OCI-LY3 (cell line): Measurements from ENCODE around the gene TWIST2.

Source experiments
- H2AFZ ChIP-seq: fragments of 200-600, 300-600 bp; shearing (Covaris generic); 2 replicates; pipeline ENCODE4 v1.6.0; 2014; ENCODE audit warnings: antibody characterized with exemption, low read depth, low read length
- H3K27ac ChIP-seq: fragments of 200-600, 300-600 bp; sonication (generic); 2 replicates; pipeline ENCODE4 v1.5.1; 2014; ENCODE audit warnings: mild to moderate bottlenecking, low read length, moderate library complexity, mixed read lengths
- H3K27me3 ChIP-seq: fragments of 200-600, 300-600 bp; sonication (generic); 2 replicates; pipeline ENCODE4 v1.6.1; 2014; ENCODE audit warnings: low read depth, low read length, mixed read lengths
- H3K36me3 ChIP-seq: fragments of 200-600, 300-600 bp; sonication (generic); replicated peaks from 2 replicates; pipeline ENCODE3; 2014; ENCODE audit warnings: low read depth, low read length, mixed read lengths
- H3K4me1 ChIP-seq: fragments of 300-600, 200-600 bp; sonication (generic); 2 replicates; pipeline ENCODE4 v1.6.1; 2014; ENCODE audit warnings: low read length, mixed read lengths
- H3K4me2 ChIP-seq: fragments of 200-600, 300-600 bp; sonication (generic); 2 replicates; pipeline ENCODE4 v1.6.1; 2014; ENCODE audit warnings: low read length, mixed read lengths
- H3K4me3 ChIP-seq: fragments of 300-600, 200-600 bp; sonication (generic); 2 replicates; pipeline ENCODE4 v1.5.1; 2014; ENCODE audit warnings: antibody characterized with exemption, mild to moderate bottlenecking, low read length, moderate library complexity
- H3K79me2 ChIP-seq: fragments of 300-600, 200-600 bp; shearing (Covaris generic); 2 replicates; pipeline ENCODE4 v1.6.1; 2014; ENCODE audit warnings: mild to moderate bottlenecking, low read length, mixed read lengths
- H3K9ac ChIP-seq: fragments of 300-600, 200-600 bp; shearing (Covaris generic); 2 replicates; pipeline ENCODE4 v1.6.0; 2014; ENCODE audit warnings: mild to moderate bottlenecking, low read length, moderate library complexity
- H3K9me3 ChIP-seq: fragments of 200-600, 300-600 bp; shearing (Covaris generic); 2 replicates; pipeline ENCODE4 v1.6.1; 2014; ENCODE audit warnings: low read length, mixed read lengths; ENCODE audit not compliant: insufficient read depth
- H4K20me1 ChIP-seq: fragments of 200-600, 300-600 bp; sonication (generic); 2 replicates; pipeline ENCODE4 v1.6.1; 2016; ENCODE audit warnings: low read length, mixed read lengths; ENCODE audit not compliant: insufficient read depth
- CTCF ChIP-seq: fragments of 200-600, 300-600 bp; sonication (generic); IDR thresholded peaks from 2 replicates; pipeline ENCODE4 v1.5.1; 2014; ENCODE audit warnings: antibody characterized with exemption, low read length, low read depth
- EZH2phosphoT487 ChIP-seq: fragments of 200-600 bp; shearing (Covaris generic); IDR thresholded peaks from 2 replicates; pipeline ENCODE4 v1.6.1; 2018; ENCODE audit warnings: antibody characterized with exemption, mixed run types, low read depth

The TWIST2 gene

GRCh38 chr2:238859636-238860347 is 11.9 kb downstream of the TWIST2 start:
- H3K4me2 ChIP-seq = no peak overlapping the region
- H4K20me1 ChIP-seq = no peaks in the 10 kb centered on the region
- no peak overlapping the region for H3K4me3 ChIP-seq
- H3K27me3 ChIP-seq = no peaks in the 10 kb centered on the region; the same call in 1 of the 2 replicates
- H3K79me2 ChIP-seq = no peaks in the 10 kb centered on the region
- no peak overlapping the region for H2AFZ ChIP-seq
- H3K36me3 ChIP-seq = no peaks in the 10 kb centered on the region
- no peaks in the 10 kb centered on the region for H3K9me3 ChIP-seq
- TF ChIP-seq CTCF (no peak), EZH2phosphoT487 (no peak)
- no peak overlapping the region for H3K27ac ChIP-seq
- H3K9ac ChIP-seq = no peak overlapping the region
- peaks cover 9% of the 10 kb centered on the region for H3K4me1 ChIP-seq

GRCh38 chr2:238861013-238861730 is 13.3 kb downstream of the TWIST2 start:
- Histone ChIP-seq H3K4me1 (peaks cover 9% of the 10 kb centered on the region), H3K27me3 (no peaks in the 10 kb centered on the region), H3K4me3 (no peak overlapping the region), H2AFZ (no peak overlapping the region), H4K20me1 (no peaks in the 10 kb centered on the region), H3K36me3 (no peaks in the 10 kb centered on the region), H3K79me2 (no peaks in the 10 kb centered on the region), H3K4me2 (no peak overlapping the region), H3K27ac (no peak overlapping the region), H3K9me3 (no peaks in the 10 kb centered on the region), H3K9ac (no peak overlapping the region)
- TF ChIP-seq EZH2phosphoT487 = no peak
- no peak for TF ChIP-seq CTCF

- Histone ChIP-seq H3K4me2 (no peak overlapping the region), H3K9ac (no peak overlapping the region), H3K79me2 (no peaks in the 10 kb centered on the region), H3K4me1 (peaks cover 9% of the 10 kb centered on the region), H3K36me3 (no peaks in the 10 kb centered on the region), H3K27me3 (no peaks in the 10 kb centered on the region), H3K9me3 (no peaks in the 10 kb centered on the region), H3K4me3 (no peak overlapping the region), H3K27ac (no peak overlapping the region), H4K20me1 (no peaks in the 10 kb centered on the region), H2AFZ (no peak overlapping the region)
- TF ChIP-seq CTCF = no peak
- no peak for TF ChIP-seq EZH2phosphoT487
Measured at GRCh38 chr2:238861766-238862315, 14.0 kb downstream of the TWIST2 start.

GRCh38 chr2:238862701-238863100 is 14.8 kb downstream of the TWIST2 start:
- no peaks in the 10 kb centered on the region for H4K20me1 ChIP-seq
- no peaks in the 10 kb centered on the region for H3K36me3 ChIP-seq
- H3K9ac ChIP-seq = no peak overlapping the region
- H3K4me3 ChIP-seq = no peak overlapping the region
- H3K4me2 ChIP-seq = no peak overlapping the region
- peaks cover 9% of the 10 kb centered on the region for H3K4me1 ChIP-seq
- TF ChIP-seq CTCF = no peak
- TF ChIP-seq EZH2phosphoT487 = no peak
- H3K79me2 ChIP-seq = no peaks in the 10 kb centered on the region
- H3K9me3 ChIP-seq = no peaks in the 10 kb centered on the region
- H2AFZ ChIP-seq = no peak overlapping the region
- H3K27ac ChIP-seq = no peak overlapping the region
- no peaks in the 10 kb centered on the region for H3K27me3 ChIP-seq
